ENCODE data around the gene TCEAL4.

The TCEAL4 gene

GRCh38 chrX:103608306-103608963, 23.1 kb downstream of the TCEAL4 start:
- Mint-ChIP-seq H3K27ac (ENCODE audit: low read depth) (peak overlapping the region; percentile 85), H3K4me3 (peak overlapping the region; percentile 75), H3K9me3 (no peaks in the 10 kb centered on the region), H3K36me3 (ENCODE audit: insufficient read depth) (peaks cover 3% of the 10 kb centered on the region), H3K4me1 (peaks cover 8% of the 10 kb centered on the region), H3K27me3 (no peaks in the 10 kb centered on the region)
- DNase-seq (ENCODE audit: low spot score in 2 of 2) (no peak), ATAC-seq (replicated peaks; ENCODE audit: extremely low read depth, poor library complexity, severe bottlenecking) (no peak)

DNA sequence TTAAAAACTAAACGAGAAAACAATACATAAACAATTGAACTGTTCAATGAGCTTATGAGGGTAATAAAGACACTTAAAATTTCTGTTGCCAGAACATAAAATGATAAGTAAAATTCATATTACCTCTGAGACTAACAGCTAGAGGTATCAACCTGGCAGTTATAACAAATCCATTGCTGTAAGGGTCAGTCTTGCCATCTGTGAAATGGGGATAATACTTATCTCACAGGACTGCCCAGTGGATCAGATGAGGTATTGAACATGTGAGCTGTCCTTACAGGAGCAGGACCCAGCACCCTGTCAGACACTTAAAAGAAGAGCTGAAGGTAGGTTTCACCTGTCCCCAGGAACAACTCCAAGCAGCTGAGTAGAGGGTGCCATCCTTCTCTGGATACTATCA, 25.0 kb downstream of the TCEAL4 start:
- no peak for ATAC-seq (replicated peaks; ENCODE audit: extremely low read depth, poor library complexity, severe bottlenecking)
- Mint-ChIP-seq H3K4me1 (peaks cover 8% of the 10 kb centered on the region), H3K4me3 (no peak overlapping the region), H3K9me3 (no peaks in the 10 kb centered on the region), H3K27ac (ENCODE audit: low read depth) (no peak overlapping the region), H3K27me3 (no peaks in the 10 kb centered on the region), H3K36me3 (ENCODE audit: insufficient read depth) (peaks cover 3% of the 10 kb centered on the region)
- DNase-seq (ENCODE audit: low spot score in 2 of 2), result no peak

GRCh38 chrX:103613362-103613890, 28.1 kb downstream of the TCEAL4 start:
- peaks cover 1% of the 10 kb centered on the region for H3K36me3 Mint-ChIP-seq (ENCODE audit: insufficient read depth)
- no peaks in the 10 kb centered on the region for H3K4me1 Mint-ChIP-seq
- H3K27ac Mint-ChIP-seq (ENCODE audit: low read depth), result no peak overlapping the region

GRCh38 chrX:103614999-103615398, 29.7 kb downstream of the TCEAL4 start:
- no peaks in the 10 kb centered on the region for H3K27me3 Mint-ChIP-seq
- H3K36me3 Mint-ChIP-seq (ENCODE audit: insufficient read depth), result no peaks in the 10 kb centered on the region
- H3K4me1 Mint-ChIP-seq, result no peaks in the 10 kb centered on the region
- no peak overlapping the region for H3K4me3 Mint-ChIP-seq
- DNase-seq (ENCODE audit: low spot score in 2 of 2) (no peak), ATAC-seq (replicated peaks; ENCODE audit: extremely low read depth, poor library complexity, severe bottlenecking) (no peak)
- no peaks in the 10 kb centered on the region for H3K9me3 Mint-ChIP-seq
- H3K27ac Mint-ChIP-seq (ENCODE audit: low read depth), result no peak overlapping the region

More at GRCh38 chrX:103613362-103613890, 28.1 kb downstream of the TCEAL4 start:
- Mint-ChIP-seq H3K4me3 (no peak overlapping the region), H3K9me3 (no peaks in the 10 kb centered on the region), H3K27me3 (no peaks in the 10 kb centered on the region)
- no peak for ATAC-seq (replicated peaks; ENCODE audit: extremely low read depth, poor library complexity, severe bottlenecking)
- no peak for DNase-seq (ENCODE audit: low spot score in 2 of 2)

DNA sequence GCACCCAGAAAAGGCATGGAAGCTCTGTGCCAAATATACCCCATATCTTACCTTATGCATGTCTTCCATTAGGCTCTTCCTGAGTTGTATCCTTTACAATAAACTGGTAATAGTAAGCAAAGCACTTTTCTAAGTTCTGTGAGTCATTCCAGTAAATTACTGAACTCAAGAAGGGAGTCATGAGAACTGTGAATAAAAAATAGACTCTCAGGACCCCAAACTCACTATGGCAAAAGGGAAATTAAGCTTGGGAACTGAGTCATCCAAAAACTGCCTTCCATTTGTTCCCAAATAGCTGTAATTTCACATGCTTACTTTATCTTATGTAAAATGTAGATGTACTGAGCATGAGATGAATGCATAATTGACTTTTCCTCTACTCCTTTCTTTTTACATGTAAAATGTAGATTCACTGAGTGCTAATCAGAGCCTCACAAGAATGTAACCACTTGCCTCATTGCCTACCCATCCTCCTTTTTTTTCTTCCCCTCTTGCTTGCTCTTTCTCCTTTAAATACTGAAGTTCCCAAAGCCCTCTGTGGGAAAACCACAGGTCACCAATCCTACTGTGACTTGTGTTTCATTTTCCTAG, 30.6 kb downstream of the TCEAL4 start:
- no peak for DNase-seq (ENCODE audit: low spot score in 2 of 2)
- no peak for ATAC-seq (replicated peaks; ENCODE audit: extremely low read depth, poor library complexity, severe bottlenecking)
- Mint-ChIP-seq H3K4me1 (no peaks in the 10 kb centered on the region), H3K9me3 (no peaks in the 10 kb centered on the region), H3K27me3 (no peaks in the 10 kb centered on the region), H3K36me3 (ENCODE audit: insufficient read depth) (no peaks in the 10 kb centered on the region), H3K27ac (ENCODE audit: low read depth) (no peak overlapping the region), H3K4me3 (no peak overlapping the region)

DNA sequence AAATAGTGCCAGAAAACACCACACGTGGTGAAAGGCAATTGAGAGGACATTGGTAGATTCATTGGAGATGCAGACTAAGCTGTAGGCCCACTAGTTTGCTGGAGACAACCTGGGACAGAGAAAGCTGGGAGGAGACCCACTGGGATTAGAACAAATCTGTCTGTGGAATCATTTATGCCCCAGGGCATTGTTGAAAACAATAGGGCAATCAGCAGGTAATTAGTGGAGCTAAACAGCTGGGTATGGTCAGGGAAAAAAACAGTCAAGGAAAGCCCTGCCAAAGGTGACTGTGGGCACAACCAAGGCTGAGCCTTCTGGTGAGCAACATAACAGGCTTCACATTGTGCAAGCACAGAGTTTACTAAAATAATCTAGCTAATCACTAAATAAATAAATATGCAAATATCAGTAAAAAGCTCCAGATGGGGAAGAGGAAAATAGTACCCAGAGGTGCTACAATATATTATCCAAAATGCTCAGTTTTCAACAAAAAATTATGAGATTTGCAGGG, 31.4 kb downstream of the TCEAL4 start:
- ATAC-seq (replicated peaks; ENCODE audit: extremely low read depth, poor library complexity, severe bottlenecking) (no peak), DNase-seq (ENCODE audit: low spot score in 2 of 2) (no peak)
- H3K36me3 Mint-ChIP-seq (ENCODE audit: insufficient read depth), result no peaks in the 10 kb centered on the region
- H3K4me1 Mint-ChIP-seq, result no peaks in the 10 kb centered on the region
- H3K27ac Mint-ChIP-seq (ENCODE audit: low read depth), result no peak overlapping the region
- no peak overlapping the region for H3K4me3 Mint-ChIP-seq
- no peaks in the 10 kb centered on the region for H3K9me3 Mint-ChIP-seq
- no peaks in the 10 kb centered on the region for H3K27me3 Mint-ChIP-seq

- no peak for DNase-seq (ENCODE audit: low spot score in 2 of 2)
- H3K36me3 Mint-ChIP-seq (ENCODE audit: insufficient read depth), result no peaks in the 10 kb centered on the region
Measured at GRCh38 chrX:103624111-103624510, 38.8 kb downstream of the TCEAL4 start.

GRCh38 chrX:103626855-103627254, 41.5 kb downstream of the TCEAL4 start:
- no peak for DNase-seq (ENCODE audit: low spot score in 2 of 2)
- peak overlapping the region; percentile 38 for H3K27ac Mint-ChIP-seq (ENCODE audit: low read depth)

More at GRCh38 chrX:103624111-103624510, 38.8 kb downstream of the TCEAL4 start:
- Mint-ChIP-seq H3K27me3 (no peaks in the 10 kb centered on the region), H3K27ac (ENCODE audit: low read depth) (no peak overlapping the region), H3K9me3 (no peaks in the 10 kb centered on the region), H3K4me1 (peaks cover 8% of the 10 kb centered on the region), H3K4me3 (no peak overlapping the region)
- ATAC-seq (replicated peaks; ENCODE audit: extremely low read depth, poor library complexity, severe bottlenecking), result no peak

DNA sequence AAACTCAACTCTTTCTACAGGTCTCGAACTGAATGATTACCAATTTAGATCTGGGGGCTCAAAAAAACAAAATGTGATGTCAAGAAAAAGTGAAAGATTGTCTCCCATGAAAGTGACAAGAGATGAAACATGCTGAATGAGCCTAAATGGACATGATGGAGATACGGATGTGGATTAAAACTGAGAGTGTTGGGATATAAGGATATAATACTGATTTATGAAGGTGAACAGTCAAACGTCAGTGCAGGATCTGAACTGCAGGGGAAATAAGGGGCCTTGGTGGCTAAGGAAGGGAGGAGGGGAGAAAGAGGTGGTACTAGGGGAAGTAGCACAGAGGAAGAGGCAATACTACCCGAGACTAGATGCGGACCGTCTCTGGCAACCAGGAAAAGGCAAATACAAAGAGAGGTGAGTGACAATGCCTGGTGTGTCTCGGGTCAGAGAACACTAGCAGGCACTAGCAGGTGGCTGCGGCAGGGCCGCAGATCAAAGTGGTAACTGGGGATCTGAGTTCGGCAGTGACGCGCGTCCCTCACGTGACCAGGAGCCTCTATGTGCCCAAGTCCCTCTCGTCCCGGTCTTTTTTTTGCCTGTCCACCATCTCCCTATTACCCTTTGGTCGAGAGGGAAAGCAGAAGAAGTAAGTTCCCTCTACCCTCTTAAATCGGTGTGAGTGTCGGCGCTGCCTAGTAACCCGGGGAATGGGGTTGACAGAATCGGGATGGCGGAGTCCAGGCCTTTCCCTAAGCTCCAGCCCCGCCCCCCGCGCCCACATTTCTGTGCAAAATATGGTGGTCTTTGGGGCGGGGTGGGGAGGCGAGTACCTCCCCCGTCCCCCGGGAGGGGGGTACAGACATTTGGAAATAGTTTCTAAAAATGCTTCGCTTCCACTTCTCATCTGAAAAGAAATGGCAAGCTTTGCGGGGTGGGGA, 43.3 kb downstream of the TCEAL4 start, which contains the start of gene TCEAL1:
Gene TCEAL1 (plus strand): TSS at position 590 of the 932 bp plus-strand sequence. CDS start 942 bp downstream, outside the sequence.
- peaks cover 20% of the 10 kb centered on the region for H3K4me1 Mint-ChIP-seq
- peak within 1 kb of the TSS; percentile 89 for H3K4me3 Mint-ChIP-seq
- H3K36me3 Mint-ChIP-seq (ENCODE audit: insufficient read depth), result peaks cover 4% of the 10 kb centered on the region
- H3K27me3 Mint-ChIP-seq, result no peaks in the 10 kb centered on the region
- peak within 1 kb of the TSS; percentile 90 for H3K27ac Mint-ChIP-seq (ENCODE audit: low read depth)
- peak; percentile 75 for ATAC-seq (replicated peaks; ENCODE audit: extremely low read depth, poor library complexity, severe bottlenecking)
- no peaks in the 10 kb centered on the region for H3K9me3 Mint-ChIP-seq
- peak in 1 of 2 donors; percentile 19 for DNase-seq (ENCODE audit: low spot score in 2 of 2)

More at GRCh38 chrX:103626855-103627254, 41.5 kb downstream of the TCEAL4 start:
- Mint-ChIP-seq H3K36me3 (ENCODE audit: insufficient read depth) (peaks cover 4% of the 10 kb centered on the region), H3K4me3 (no peak overlapping the region), H3K9me3 (no peaks in the 10 kb centered on the region), H3K4me1 (peaks cover 20% of the 10 kb centered on the region), H3K27me3 (no peaks in the 10 kb centered on the region)
- ATAC-seq (replicated peaks; ENCODE audit: extremely low read depth, poor library complexity, severe bottlenecking), result no peak

DNA sequence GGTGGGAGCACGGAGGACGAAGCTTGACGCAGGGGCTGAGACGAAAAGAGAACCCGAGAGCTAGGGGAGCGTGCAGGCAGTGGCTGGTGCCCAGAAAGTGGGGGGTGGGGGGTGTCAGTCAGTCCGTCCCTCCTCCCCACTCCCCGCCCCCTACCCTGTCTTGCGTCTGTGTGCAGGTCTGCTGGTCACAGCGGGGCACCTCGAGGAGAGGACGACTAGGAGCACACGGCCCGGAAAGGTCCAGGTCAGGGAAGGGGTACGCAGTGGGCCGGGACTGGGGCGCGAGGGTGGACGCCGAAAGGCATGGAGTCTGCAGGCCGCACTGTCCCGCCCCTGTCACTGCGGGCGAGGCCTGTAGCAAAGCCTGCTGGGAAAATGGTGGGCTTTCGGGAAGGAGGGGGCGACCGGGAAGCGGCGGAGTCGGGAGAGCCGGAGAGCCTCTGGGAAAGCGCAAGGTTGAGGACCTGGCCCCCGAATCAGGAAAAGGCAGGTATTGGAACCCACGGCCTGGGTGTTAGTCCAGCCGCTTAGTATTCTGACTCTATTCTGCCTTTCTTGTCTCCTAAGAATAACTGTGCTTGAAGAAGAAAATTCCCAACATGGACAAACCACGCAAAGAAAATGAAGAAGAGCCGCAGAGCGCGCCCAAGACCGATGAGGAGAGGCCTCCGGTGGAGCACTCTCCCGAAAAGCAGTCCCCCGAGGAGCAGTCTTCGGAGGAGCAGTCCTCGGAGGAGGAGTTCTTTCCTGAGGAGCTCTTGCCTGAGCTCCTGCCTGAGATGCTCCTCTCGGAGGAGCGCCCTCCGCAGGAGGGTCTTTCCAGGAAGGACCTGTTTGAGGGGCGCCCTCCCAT, 44.2 kb downstream of the TCEAL4 start:
- Mint-ChIP-seq H3K36me3 (ENCODE audit: insufficient read depth) (peaks cover 4% of the 10 kb centered on the region), H3K4me3 (peak overlapping the region; percentile 89), H3K4me1 (peaks cover 20% of the 10 kb centered on the region), H3K9me3 (no peaks in the 10 kb centered on the region), H3K27me3 (no peaks in the 10 kb centered on the region), H3K27ac (ENCODE audit: low read depth) (peak overlapping the region; percentile 90)
- ATAC-seq (replicated peaks; ENCODE audit: extremely low read depth, poor library complexity, severe bottlenecking) (peak; percentile 59), DNase-seq (ENCODE audit: low spot score in 2 of 2) (no peak)

GRCh38 chrX:103630171-103630511, 44.8 kb downstream of the TCEAL4 start:
- ATAC-seq (replicated peaks; ENCODE audit: extremely low read depth, poor library complexity, severe bottlenecking) (no peak), DNase-seq (ENCODE audit: low spot score in 2 of 2) (no peak)
- H3K27ac Mint-ChIP-seq (ENCODE audit: low read depth), result no peak overlapping the region
- peaks cover 20% of the 10 kb centered on the region for H3K4me1 Mint-ChIP-seq
- H3K27me3 Mint-ChIP-seq, result no peaks in the 10 kb centered on the region
- peaks cover 4% of the 10 kb centered on the region for H3K36me3 Mint-ChIP-seq (ENCODE audit: insufficient read depth)
- H3K4me3 Mint-ChIP-seq, result peak overlapping the region; percentile 89
- H3K9me3 Mint-ChIP-seq, result no peaks in the 10 kb centered on the region
